HFF-Myc (cell line): ENCODE results near the gene KRTAP6-1.

ENCODE experiments used
- DNase-seq: peaks from one replicate; pipeline ENCODE4 v3.0.0-alpha.2; 2011; ENCODE audit warnings: low read depth; ENCODE audit errors: extremely low read depth
- H3K4me3 ChIP-seq: replicated peaks from 2 replicates; pipeline ENCODE4 v1.5.1; 2011; ENCODE audit warnings: low read depth, mild to moderate bottlenecking, control low read depth, low read length
- CTCF ChIP-seq: IDR thresholded peaks from 2 replicates; pipeline ENCODE4 v1.5.1; 2012; ENCODE audit warnings: mild to moderate bottlenecking, low read depth, low read length, control low read depth; ENCODE audit errors: missing control alignments

KRTAP6-1 gene

GRCh38 chr21:30580132-30580531 lies 33.6 kb downstream of the KRTAP6-1 start:
- TF ChIP-seq CTCF, result no peak
- no peak overlapping the region for H3K4me3 ChIP-seq
- DNase-seq, result no peak

GRCh38 chr21:30579346-30579745 lies 34.4 kb downstream of the KRTAP6-1 start:
- TF ChIP-seq CTCF, result no peak
- no peak overlapping the region for H3K4me3 ChIP-seq

GRCh38 chr21:30577766-30578165 lies 36.0 kb downstream of the KRTAP6-1 start:
- H3K4me3 ChIP-seq, result no peak overlapping the region
- DNase-seq, result no peak
- no peak for TF ChIP-seq CTCF

More at GRCh38 chr21:30579346-30579745, 34.4 kb downstream of the KRTAP6-1 start:
- no peak for DNase-seq

- no peak for TF ChIP-seq CTCF
- H3K4me3 ChIP-seq, result no peak overlapping the region
- DNase-seq, result no peak
Observed at GRCh38 chr21:30567617-30568016, 46.1 kb downstream of the KRTAP6-1 start.

- no peak for DNase-seq
- no peak for TF ChIP-seq CTCF
- H3K4me3 ChIP-seq, result no peak overlapping the region
Observed at GRCh38 chr21:30563630-30564029, 50.1 kb downstream of the KRTAP6-1 start.
